Measurements from ENCODE around the gene PPFIBP1. TPM values are rescaled to one million over a fixed set of nuclear protein-coding genes. Genes with fewer than 3 reads are reported as not detected.

PPFIBP1 gene
- total and polyA plus RNA-seq, 2 of the 13 experiments (the other 11 are each of a cell fraction or from before 2014, with no cell fraction given) = 16.2 to 21.8 TPM

DNA sequence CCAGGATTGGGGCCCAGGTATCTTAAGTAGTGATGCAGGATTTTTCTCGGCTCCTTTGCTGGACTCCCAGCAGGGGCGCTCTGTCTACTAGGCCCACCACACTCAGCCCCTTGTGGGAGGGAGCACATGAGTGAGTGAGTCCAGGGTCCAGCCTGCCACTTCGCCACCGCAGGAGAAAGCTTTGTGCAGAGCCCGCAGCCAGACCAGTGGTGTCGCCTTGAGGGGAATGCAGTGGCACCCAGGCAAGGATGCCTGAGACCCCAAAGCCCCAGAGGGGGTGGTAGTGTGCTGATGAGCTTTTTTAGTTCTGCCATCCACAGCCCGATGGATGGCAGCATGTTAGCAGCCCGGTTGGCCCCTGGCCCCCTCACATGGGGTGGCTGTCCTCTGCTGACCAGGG, 181.3 kb downstream of the PPFIBP1 start (continued):
- TF ChIP-seq ZNF101 (CRISPR knock-in tag; IDR thresholded peaks at IDR 0.05; ENCODE audit: borderline replicate concordance, low read depth) (no peak), YEATS4 (CRISPR knock-in tag; IDR thresholded peaks at IDR 0.05; ENCODE audit: borderline replicate concordance) (0 out of 2 replicates have a peak, but pooled peaks have one; percentile 23), ZBTB38 (CRISPR knock-in tag; IDR thresholded peaks at IDR 0.05) (no peak; the same call in 1 of the 2 replicates), EP300 (IDR thresholded peaks at IDR 0.05; ENCODE audit: low read depth in 2 of 2, low read length in 2 of 2) (0 out of 4 replicates have a peak, but pooled peaks of 1 of the 2 experiments have one; percentile 24), EP300 (CRISPR knock-in tag; IDR thresholded peaks at IDR 0.05; ENCODE audit: borderline replicate concordance) (no peak), WIZ (CRISPR knock-in tag; IDR thresholded peaks at IDR 0.05) (no peak), FOXA1 (IDR thresholded peaks at IDR 0.05) (no peak), FOXA1 (CRISPR knock-in tag; IDR thresholded peaks at IDR 0.05) (no peak), JUNB (CRISPR knock-in tag; IDR thresholded peaks at IDR 0.05; ENCODE audit: borderline replicate concordance) (no peak), CHD4 (IDR thresholded peaks at IDR 0.05; ENCODE audit: borderline replicate concordance, low read length) (no peak), SRSF4 (IDR thresholded peaks at IDR 0.05; ENCODE audit: low read depth, low read length, poor library complexity, severe bottlenecking) (no peak), TOPORS (CRISPR knock-in tag; IDR thresholded peaks at IDR 0.05) (no peak), ZFAT (CRISPR knock-in tag; conservative IDR thresholded peaks at IDR 0.05) (no peak), HMG20A (CRISPR knock-in tag; IDR thresholded peaks at IDR 0.05; ENCODE audit: borderline replicate concordance) (no peak), RORA (CRISPR knock-in tag; IDR thresholded peaks at IDR 0.05) (no peak), ZNF335 (CRISPR knock-in tag; IDR thresholded peaks at IDR 0.05) (no peak), POGZ (CRISPR knock-in tag; IDR thresholded peaks at IDR 0.05) (peak; percentile 84), MAZ (IDR thresholded peaks at IDR 0.05; ENCODE audit: borderline replicate concordance, low read depth, low read length) (peak; percentile 86; the same call in 1 of the 2 replicates), MAZ (CRISPR knock-in tag; IDR thresholded peaks at IDR 0.05; ENCODE audit: low read depth) (peak; percentile 87), ZNF382 (CRISPR knock-in tag; IDR thresholded peaks at IDR 0.05; ENCODE audit: borderline replicate concordance) (no peak), HDAC1 (CRISPR knock-in tag; IDR thresholded peaks at IDR 0.05) (peak; percentile 48; the same call in 1 of the 2 replicates), ZSCAN29 (CRISPR knock-in tag; conservative IDR thresholded peaks at IDR 0.05) (no peak), ZNF30 (CRISPR knock-in tag; IDR thresholded peaks at IDR 0.05) (no peak), ZNF558 (CRISPR knock-in tag; IDR thresholded peaks at IDR 0.05; ENCODE audit: borderline replicate concordance) (no peak), FOXO1 (CRISPR knock-in tag; IDR thresholded peaks at IDR 0.05) (no peak), TBP (CRISPR knock-in tag; IDR thresholded peaks at IDR 0.05) (no peak)
- TF ChIP-seq, protein P1, sequence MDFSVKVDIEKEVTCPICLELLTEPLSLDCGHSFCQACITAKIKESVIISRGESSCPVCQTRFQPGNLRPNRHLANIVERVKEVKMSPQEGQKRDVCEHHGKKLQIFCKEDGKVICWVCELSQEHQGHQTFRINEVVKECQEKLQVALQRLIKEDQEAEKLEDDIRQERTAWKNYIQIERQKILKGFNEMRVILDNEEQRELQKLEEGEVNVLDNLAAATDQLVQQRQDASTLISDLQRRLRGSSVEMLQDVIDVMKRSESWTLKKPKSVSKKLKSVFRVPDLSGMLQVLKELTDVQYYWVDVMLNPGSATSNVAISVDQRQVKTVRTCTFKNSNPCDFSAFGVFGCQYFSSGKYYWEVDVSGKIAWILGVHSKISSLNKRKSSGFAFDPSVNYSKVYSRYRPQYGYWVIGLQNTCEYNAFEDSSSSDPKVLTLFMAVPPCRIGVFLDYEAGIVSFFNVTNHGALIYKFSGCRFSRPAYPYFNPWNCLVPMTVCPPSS (IDR thresholded peaks at IDR 0.05) = no peak
- TF ChIP-seq, protein P2, sequence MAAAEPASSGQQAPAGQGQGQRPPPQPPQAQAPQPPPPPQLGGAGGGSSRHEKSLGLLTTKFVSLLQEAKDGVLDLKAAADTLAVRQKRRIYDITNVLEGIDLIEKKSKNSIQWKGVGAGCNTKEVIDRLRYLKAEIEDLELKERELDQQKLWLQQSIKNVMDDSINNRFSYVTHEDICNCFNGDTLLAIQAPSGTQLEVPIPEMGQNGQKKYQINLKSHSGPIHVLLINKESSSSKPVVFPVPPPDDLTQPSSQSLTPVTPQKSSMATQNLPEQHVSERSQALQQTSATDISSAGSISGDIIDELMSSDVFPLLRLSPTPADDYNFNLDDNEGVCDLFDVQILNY (CRISPR knock-in tag; conservative IDR thresholded peaks at IDR 0.05) = no peak
- TF ChIP-seq, protein P3, sequence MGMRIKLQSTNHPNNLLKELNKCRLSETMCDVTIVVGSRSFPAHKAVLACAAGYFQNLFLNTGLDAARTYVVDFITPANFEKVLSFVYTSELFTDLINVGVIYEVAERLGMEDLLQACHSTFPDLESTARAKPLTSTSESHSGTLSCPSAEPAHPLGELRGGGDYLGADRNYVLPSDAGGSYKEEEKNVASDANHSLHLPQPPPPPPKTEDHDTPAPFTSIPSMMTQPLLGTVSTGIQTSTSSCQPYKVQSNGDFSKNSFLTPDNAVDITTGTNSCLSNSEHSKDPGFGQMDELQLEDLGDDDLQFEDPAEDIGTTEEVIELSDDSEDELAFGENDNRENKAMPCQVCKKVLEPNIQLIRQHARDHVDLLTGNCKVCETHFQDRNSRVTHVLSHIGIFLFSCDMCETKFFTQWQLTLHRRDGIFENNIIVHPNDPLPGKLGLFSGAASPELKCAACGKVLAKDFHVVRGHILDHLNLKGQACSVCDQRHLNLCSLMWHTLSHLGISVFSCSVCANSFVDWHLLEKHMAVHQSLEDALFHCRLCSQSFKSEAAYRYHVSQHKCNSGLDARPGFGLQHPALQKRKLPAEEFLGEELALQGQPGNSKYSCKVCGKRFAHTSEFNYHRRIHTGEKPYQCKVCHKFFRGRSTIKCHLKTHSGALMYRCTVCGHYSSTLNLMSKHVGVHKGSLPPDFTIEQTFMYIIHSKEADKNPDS (CRISPR knock-in tag; IDR thresholded peaks at IDR 0.05) = no peak
